Measurements from ENCODE around the gene ZNF521.

The ZNF521 gene

GRCh38 chr18:25341831-25342230 is 10.1 kb downstream of the ZNF521 start:
- no peak for DNase-seq (ENCODE audit: low read depth)

DNA sequence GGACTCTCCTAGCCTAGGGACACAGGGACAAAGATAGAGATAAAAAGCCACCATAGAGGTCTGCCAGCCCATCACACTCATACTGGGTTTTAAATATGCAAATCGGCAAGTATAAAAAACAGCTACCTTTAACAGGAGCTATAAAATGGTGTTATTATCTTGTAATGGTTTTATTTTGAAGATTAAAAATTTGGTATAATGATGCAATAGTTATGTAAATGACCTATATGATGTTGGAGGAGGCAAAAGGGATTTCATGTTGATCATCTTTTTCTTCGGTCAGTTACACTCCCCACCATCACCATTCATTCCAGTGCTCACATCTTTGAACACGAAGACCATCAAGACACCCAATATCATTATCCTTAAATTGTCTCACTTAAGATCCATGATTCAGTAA is 11.2 kb downstream of the ZNF521 start:
- no peak for DNase-seq (ENCODE audit: low read depth)
- no peak overlapping the region for H3K4me3 ChIP-seq (ENCODE audit: low read depth, low read length)

More at GRCh38 chr18:25341831-25342230, 10.1 kb downstream of the ZNF521 start:
- H3K4me3 ChIP-seq (ENCODE audit: low read depth, low read length), result no peak overlapping the region

GRCh38 chr18:25335676-25336075 is 16.3 kb downstream of the ZNF521 start:
- H3K4me3 ChIP-seq (ENCODE audit: low read depth, low read length), result no peak overlapping the region
- no peak for DNase-seq (ENCODE audit: low read depth)

DNA sequence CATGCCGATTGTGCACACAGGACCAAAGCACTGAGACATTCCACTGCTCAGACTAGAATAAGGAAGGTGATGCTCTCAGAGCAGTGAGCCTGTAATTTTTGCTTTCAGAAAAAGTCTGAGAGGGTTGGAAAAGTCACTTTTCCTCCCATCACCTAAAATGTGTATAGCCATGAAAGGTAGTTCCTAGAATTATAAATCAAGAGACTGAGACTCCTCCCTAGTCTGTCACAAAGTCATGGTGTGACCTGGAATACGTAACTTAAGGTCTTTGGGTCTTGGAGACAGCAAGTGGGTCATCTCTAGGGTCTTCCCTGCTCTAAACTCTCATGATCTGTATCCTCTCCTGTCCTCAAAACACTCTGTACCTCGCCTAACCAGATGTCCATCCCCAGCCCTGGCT is 16.9 kb downstream of the ZNF521 start:
- no peak for DNase-seq (ENCODE audit: low read depth)

DNA sequence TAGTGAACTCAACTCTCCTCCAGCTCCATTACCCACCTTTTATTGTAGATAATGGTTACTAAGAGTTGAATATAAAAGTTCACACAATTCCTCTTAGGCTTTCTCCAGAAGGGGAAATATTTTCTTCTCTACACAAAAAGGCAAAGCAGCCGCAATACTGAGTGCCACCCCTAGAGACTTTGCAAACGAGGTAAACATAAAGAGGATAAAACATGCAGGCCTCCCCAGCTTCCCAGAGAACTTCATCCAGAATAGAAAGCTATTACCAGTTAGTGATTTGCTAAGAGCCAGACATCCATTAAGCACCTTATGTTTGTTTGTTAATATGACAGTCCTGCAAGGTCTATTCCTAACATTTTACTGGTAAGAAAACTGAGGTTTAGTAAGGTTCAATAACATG is 17.4 kb downstream of the ZNF521 start:
- no peak overlapping the region for H3K4me3 ChIP-seq (ENCODE audit: low read depth, low read length)
- no peak for DNase-seq (ENCODE audit: low read depth)

More for the DNA sequence above, 16.9 kb downstream of the ZNF521 start:
- no peak overlapping the region for H3K4me3 ChIP-seq (ENCODE audit: low read depth, low read length)

- H3K4me3 ChIP-seq (ENCODE audit: low read depth, low read length), result no peak overlapping the region
Observed at GRCh38 chr18:25332002-25332401, 20.0 kb downstream of the ZNF521 start.

GRCh38 chr18:25329783-25330182 is 22.2 kb downstream of the ZNF521 start:
- no peak overlapping the region for H3K4me3 ChIP-seq (ENCODE audit: low read depth, low read length)
- no peak for DNase-seq (ENCODE audit: low read depth)

More at GRCh38 chr18:25332002-25332401, 20.0 kb downstream of the ZNF521 start:
- no peak for DNase-seq (ENCODE audit: low read depth)

DNA sequence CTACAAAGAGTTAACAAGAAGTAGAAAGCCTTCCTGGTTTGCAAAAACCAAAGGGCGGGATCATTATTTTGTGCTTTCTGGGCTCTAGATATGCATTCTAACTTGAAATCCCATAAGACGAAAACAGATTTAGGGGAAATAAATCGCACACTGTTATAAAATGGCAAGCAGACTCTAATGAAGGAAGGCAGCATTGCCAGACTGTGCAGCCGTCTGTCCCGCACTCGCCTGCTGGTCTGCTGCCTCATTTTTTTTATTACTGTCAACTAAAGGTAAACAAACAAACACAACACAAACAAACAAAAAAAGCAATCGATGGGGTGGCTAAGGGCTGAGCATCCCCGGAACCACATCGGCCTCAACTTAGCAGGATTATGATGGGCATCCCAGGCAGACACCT is 24.4 kb downstream of the ZNF521 start:
- no peak for DNase-seq (ENCODE audit: low read depth)
- no peak overlapping the region for H3K4me3 ChIP-seq (ENCODE audit: low read depth, low read length)

- H3K4me3 ChIP-seq (ENCODE audit: low read depth, low read length), result no peak overlapping the region
- no peak for DNase-seq (ENCODE audit: low read depth)
Observed at GRCh38 chr18:25326361-25326952, 25.5 kb downstream of the ZNF521 start.

GRCh38 chr18:25322806-25323205 is 29.2 kb downstream of the ZNF521 start:
- no peak overlapping the region for H3K4me3 ChIP-seq (ENCODE audit: low read depth, low read length)

DNA sequence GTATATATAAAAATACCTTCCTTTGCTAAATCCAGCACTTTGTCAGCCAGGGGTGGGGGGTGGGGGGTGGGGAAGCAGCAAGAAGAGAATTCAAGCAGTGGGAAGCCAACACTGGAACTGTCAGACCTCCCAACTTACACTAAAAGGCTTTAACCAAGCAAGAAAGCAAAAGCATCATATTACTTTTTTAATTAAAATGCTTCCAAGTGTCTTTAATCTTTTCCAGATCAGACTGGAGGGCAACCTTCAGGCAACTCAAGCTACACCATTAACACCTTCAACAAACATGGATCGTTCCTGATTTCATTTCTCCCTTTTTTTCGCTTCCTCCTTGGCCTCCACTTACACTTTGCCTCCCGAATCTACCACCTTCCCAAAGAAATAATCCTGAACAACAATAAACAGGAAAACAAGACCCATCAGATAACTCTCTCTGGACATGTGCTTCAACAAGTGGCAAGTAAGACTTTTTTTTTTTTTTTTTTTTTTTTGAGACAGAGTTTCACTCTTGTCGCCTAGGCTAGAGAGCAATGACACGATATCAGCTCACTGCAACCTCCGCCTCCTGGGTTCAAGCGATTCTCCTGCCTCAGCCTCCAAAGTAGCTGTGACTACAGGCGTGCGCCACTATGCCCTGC is 35.5 kb downstream of the ZNF521 start:
- H3K4me3 ChIP-seq (ENCODE audit: low read depth, low read length), result no peak overlapping the region
- DNase-seq (ENCODE audit: low read depth), result no peak

More at GRCh38 chr18:25322806-25323205, 29.2 kb downstream of the ZNF521 start:
- no peak for DNase-seq (ENCODE audit: low read depth)

- no peak overlapping the region for H3K4me3 ChIP-seq (ENCODE audit: low read depth, low read length)
- no peak for DNase-seq (ENCODE audit: low read depth)
Observed at GRCh38 chr18:25314838-25315190, 37.2 kb downstream of the ZNF521 start.

- DNase-seq (ENCODE audit: low read depth), result no peak
Observed at GRCh38 chr18:25314151-25314837, 37.7 kb downstream of the ZNF521 start.

GRCh38 chr18:25313268-25313667 is 38.7 kb downstream of the ZNF521 start:
- DNase-seq (ENCODE audit: low read depth), result no peak
- no peak overlapping the region for H3K4me3 ChIP-seq (ENCODE audit: low read depth, low read length)

More at GRCh38 chr18:25314151-25314837, 37.7 kb downstream of the ZNF521 start:
- no peak overlapping the region for H3K4me3 ChIP-seq (ENCODE audit: low read depth, low read length)

- H3K4me3 ChIP-seq (ENCODE audit: low read depth, low read length), result no peak overlapping the region
- DNase-seq (ENCODE audit: low read depth), result peak; percentile 56
Observed at GRCh38 chr18:25310045-25310444, 41.9 kb downstream of the ZNF521 start.

GRCh38 chr18:25308381-25308780 is 43.6 kb downstream of the ZNF521 start:
- DNase-seq (ENCODE audit: low read depth), result no peak
- no peak overlapping the region for H3K4me3 ChIP-seq (ENCODE audit: low read depth, low read length)

GRCh38 chr18:25307192-25307591 is 44.8 kb downstream of the ZNF521 start:
- no peak overlapping the region for H3K4me3 ChIP-seq (ENCODE audit: low read depth, low read length)
- no peak for DNase-seq (ENCODE audit: low read depth)

GRCh38 chr18:25306671-25307070 is 45.3 kb downstream of the ZNF521 start:
- H3K4me3 ChIP-seq (ENCODE audit: low read depth, low read length), result no peak overlapping the region
- no peak for DNase-seq (ENCODE audit: low read depth)

GRCh38 chr18:25305584-25305983 is 46.4 kb downstream of the ZNF521 start:
- no peak for DNase-seq (ENCODE audit: low read depth)

GRCh38 chr18:25300492-25300891 is 51.5 kb downstream of the ZNF521 start:
- no peak overlapping the region for H3K4me3 ChIP-seq (ENCODE audit: low read depth, low read length)
- no peak for DNase-seq (ENCODE audit: low read depth)

More at GRCh38 chr18:25305584-25305983, 46.4 kb downstream of the ZNF521 start:
- H3K4me3 ChIP-seq (ENCODE audit: low read depth, low read length), result no peak overlapping the region

Data from skeletal muscle cell (primary cell).